OCI-LY1 (cell line): ENCODE measurements around the gene DCLRE1A.
"Not testable (repeated sequence)": the region's sequence is repeated elsewhere in the genome, so short reads cannot be mapped to it uniquely, and the experiment has no call there.

ENCODE experiments used
- H2AFZ ChIP-seq: fragments of 200-600 bp; sonication (generic), shearing (Covaris generic); 2 replicates; pipeline ENCODE4 v1.6.0; 2014; ENCODE audit warnings: antibody characterized with exemption, mild to moderate bottlenecking, low read length
- H3F3A ChIP-seq: fragments of 200-600 bp; sonication (generic), shearing (Covaris generic); 2 replicates; pipeline ENCODE4 v1.6.0; 2014; ENCODE audit warnings: mild to moderate bottlenecking, antibody characterized with exemption, low read length, moderate library complexity; ENCODE audit not compliant: insufficient read depth
- H3K27ac ChIP-seq: fragments of 200-600 bp; sonication (generic); 2 replicates; pipeline ENCODE4 v1.5.1; 2014; ENCODE audit warnings: low read length, mixed run types, mild to moderate bottlenecking, low read depth; ENCODE audit not compliant: poor library complexity, severe bottlenecking
- H3K27me3 ChIP-seq: fragments of 200-600 bp; sonication (generic); 2 replicates; pipeline ENCODE4 v1.6.0; 2014; ENCODE audit warnings: antibody characterized with exemption, mild to moderate bottlenecking, low read length, moderate library complexity; ENCODE audit not compliant: insufficient read depth
- H3K36me3 ChIP-seq: fragments of 200-600 bp; sonication (generic); 2 replicates; pipeline ENCODE4 v1.6.1; 2014; ENCODE audit warnings: mild to moderate bottlenecking, antibody characterized with exemption, low read length, moderate library complexity, mixed read lengths; ENCODE audit not compliant: insufficient read depth
- H3K4me1 ChIP-seq: fragments of 200-600 bp; sonication (generic); 2 replicates; pipeline ENCODE4 v1.5.1; 2014; ENCODE audit warnings: mild to moderate bottlenecking, low read length, moderate library complexity; ENCODE audit not compliant: insufficient read depth, severe bottlenecking
- H3K4me2 ChIP-seq: fragments of 200-600 bp; sonication (generic), shearing (Covaris generic); 2 replicates; pipeline ENCODE4 v1.6.1; 2014; ENCODE audit warnings: low read length
- H3K4me3 ChIP-seq: fragments of 200-600 bp; sonication (generic); 2 replicates; pipeline ENCODE4 v1.5.1; 2014; ENCODE audit warnings: low read length, low read depth, mild to moderate bottlenecking, mixed read lengths; ENCODE audit not compliant: poor library complexity, severe bottlenecking
- H3K79me2 ChIP-seq: fragments of 200-600 bp; shearing (Covaris generic); 2 replicates; pipeline ENCODE4 v1.6.1; 2016; ENCODE audit warnings: mixed run types, low read length, mixed read lengths; ENCODE audit not compliant: insufficient read depth
- H3K9ac ChIP-seq: fragments of 200-600 bp; sonication (generic), shearing (Covaris generic); 2 replicates; pipeline ENCODE4 v1.6.1; 2014; ENCODE audit warnings: mild to moderate bottlenecking, low read length, mixed read lengths
- H3K9me2 ChIP-seq: fragments of 200-600 bp; sonication (generic), shearing (Covaris generic); 2 replicates; pipeline ENCODE4 v1.6.1; 2014; ENCODE audit warnings: low read depth, mild to moderate bottlenecking, low read length, mixed read lengths
- H3K9me3 ChIP-seq: fragments of 200-600 bp; shearing (Covaris generic); 2 replicates; pipeline ENCODE4 v1.6.1; 2014; ENCODE audit warnings: low read length, mixed read lengths
- H4K20me1 ChIP-seq: fragments of 200-600 bp; sonication (generic), shearing (Covaris generic); 2 replicates; pipeline ENCODE4 v1.6.0; 2016; ENCODE audit warnings: mild to moderate bottlenecking, low read length; ENCODE audit not compliant: insufficient read depth
- EZH2 ChIP-seq: fragments of 200-600 bp; sonication (generic), shearing (Covaris generic); IDR thresholded peaks from 2 replicates; pipeline ENCODE4 v1.8.0; 2017; ENCODE audit warnings: borderline replicate concordance, mixed run types, mild to moderate bottlenecking, antibody characterized with exemption, low read length, moderate library complexity, mixed read lengths
- TF ChIP-seq, protein P1 (sequence below): fragments of 200-600 bp; sonication (generic), shearing (Covaris generic); IDR thresholded peaks from 2 replicates; pipeline ENCODE4 v1.5.1; 2017; ENCODE audit warnings: mild to moderate bottlenecking, antibody characterized with exemption, low read length, moderate library complexity, mixed read lengths

The DCLRE1A gene

GRCh38 chr10:113820507-113820906, 33.4 kb downstream of the DCLRE1A start:
- no peaks in the 10 kb centered on the region for H3K79me2 ChIP-seq
- H2AFZ ChIP-seq: no peak overlapping the region
- H3K4me1 ChIP-seq: no peaks in the 10 kb centered on the region
- H3K4me2 ChIP-seq: no peak overlapping the region
- no peak overlapping the region for H3K4me3 ChIP-seq
- no peaks in the 10 kb centered on the region for H3K9me3 ChIP-seq
- no peak overlapping the region for H3K27ac ChIP-seq
- no peaks in the 10 kb centered on the region for H3K27me3 ChIP-seq
- no peaks in the 10 kb centered on the region for H3F3A ChIP-seq
- TF ChIP-seq, protein P1, sequence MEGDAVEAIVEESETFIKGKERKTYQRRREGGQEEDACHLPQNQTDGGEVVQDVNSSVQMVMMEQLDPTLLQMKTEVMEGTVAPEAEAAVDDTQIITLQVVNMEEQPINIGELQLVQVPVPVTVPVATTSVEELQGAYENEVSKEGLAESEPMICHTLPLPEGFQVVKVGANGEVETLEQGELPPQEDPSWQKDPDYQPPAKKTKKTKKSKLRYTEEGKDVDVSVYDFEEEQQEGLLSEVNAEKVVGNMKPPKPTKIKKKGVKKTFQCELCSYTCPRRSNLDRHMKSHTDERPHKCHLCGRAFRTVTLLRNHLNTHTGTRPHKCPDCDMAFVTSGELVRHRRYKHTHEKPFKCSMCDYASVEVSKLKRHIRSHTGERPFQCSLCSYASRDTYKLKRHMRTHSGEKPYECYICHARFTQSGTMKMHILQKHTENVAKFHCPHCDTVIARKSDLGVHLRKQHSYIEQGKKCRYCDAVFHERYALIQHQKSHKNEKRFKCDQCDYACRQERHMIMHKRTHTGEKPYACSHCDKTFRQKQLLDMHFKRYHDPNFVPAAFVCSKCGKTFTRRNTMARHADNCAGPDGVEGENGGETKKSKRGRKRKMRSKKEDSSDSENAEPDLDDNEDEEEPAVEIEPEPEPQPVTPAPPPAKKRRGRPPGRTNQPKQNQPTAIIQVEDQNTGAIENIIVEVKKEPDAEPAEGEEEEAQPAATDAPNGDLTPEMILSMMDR: peak; percentile 29; the same call in 1 of the 2 replicates
- TF ChIP-seq EZH2: no peak
- no peaks in the 10 kb centered on the region for H3K9me2 ChIP-seq
- H3K36me3 ChIP-seq: no peaks in the 10 kb centered on the region
- no peaks in the 10 kb centered on the region for H4K20me1 ChIP-seq
- H3K9ac ChIP-seq: no peak overlapping the region

DNA sequence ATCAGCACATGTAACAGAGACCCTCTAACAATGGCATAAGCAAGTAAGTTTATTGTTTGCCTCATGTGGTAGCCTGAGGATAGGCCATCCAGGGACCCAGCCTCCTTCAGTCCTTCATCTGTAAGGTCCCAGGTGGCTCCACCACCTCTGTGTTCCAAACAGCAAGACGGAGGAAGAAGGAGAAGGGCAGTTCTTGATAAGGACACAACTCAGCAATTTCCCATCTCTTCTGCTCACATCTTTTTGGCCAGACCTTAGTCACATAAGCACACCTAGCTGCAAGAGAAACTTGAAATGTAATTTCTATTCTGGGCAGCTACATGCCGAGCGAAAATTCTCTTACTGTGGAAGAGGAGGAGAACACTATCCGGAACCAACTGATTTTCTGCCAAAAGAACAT, 33.9 kb downstream of the DCLRE1A start:
- Histone ChIP-seq H2AFZ (no peak overlapping the region), H3F3A (no peaks in the 10 kb centered on the region), H3K27ac (no peak overlapping the region), H3K9ac (no peak overlapping the region), H3K36me3 (no peaks in the 10 kb centered on the region), H3K9me2 (no peaks in the 10 kb centered on the region), H3K9me3 (no peaks in the 10 kb centered on the region), H3K4me2 (no peak overlapping the region), H3K4me1 (no peaks in the 10 kb centered on the region), H3K27me3 (no peaks in the 10 kb centered on the region), H3K79me2 (no peaks in the 10 kb centered on the region), H3K4me3 (no peak overlapping the region), H4K20me1 (no peaks in the 10 kb centered on the region)
- TF ChIP-seq, protein P1: no peak
- TF ChIP-seq EZH2: no peak

DNA sequence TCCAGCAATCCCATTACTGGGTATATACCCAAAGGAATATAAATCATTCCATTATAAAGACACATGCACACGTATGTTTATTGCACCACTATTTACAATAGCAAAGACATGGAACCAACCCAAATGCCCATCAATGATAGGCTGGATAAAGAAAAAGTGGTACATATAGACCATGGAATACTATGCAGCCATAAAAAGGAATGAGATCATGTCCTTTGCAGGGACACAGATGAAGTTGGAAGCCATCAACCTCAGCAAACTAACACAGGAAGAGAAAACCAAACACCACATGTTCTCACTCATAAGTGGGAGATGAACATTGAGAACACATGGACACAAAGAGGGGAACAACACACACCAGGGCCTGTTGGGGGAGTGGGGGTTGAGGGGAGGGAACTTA, 39.2 kb downstream of the DCLRE1A start:
- not testable (repeated sequence) for H3K4me1 ChIP-seq, H3K9me3 ChIP-seq

GRCh38 chr10:113808168-113808567, 45.7 kb downstream of the DCLRE1A start:
- no peak overlapping the region for H3K4me3 ChIP-seq
- H3K9ac ChIP-seq: no peak overlapping the region
- H4K20me1 ChIP-seq: no peaks in the 10 kb centered on the region
- H3K27me3 ChIP-seq: peaks cover 5% of the 10 kb centered on the region; the same call in 1 of the 2 replicates
- H3K9me3 ChIP-seq: no peaks in the 10 kb centered on the region
- H3F3A ChIP-seq: no peaks in the 10 kb centered on the region
- no peak for TF ChIP-seq EZH2
- TF ChIP-seq, protein P1: no peak
- no peak overlapping the region for H2AFZ ChIP-seq
- H3K9me2 ChIP-seq: no peaks in the 10 kb centered on the region
- H3K79me2 ChIP-seq: no peaks in the 10 kb centered on the region
- no peak overlapping the region for H3K27ac ChIP-seq
- no peaks in the 10 kb centered on the region for H3K36me3 ChIP-seq
- H3K4me2 ChIP-seq: no peak overlapping the region
- no peaks in the 10 kb centered on the region for H3K4me1 ChIP-seq

More for the DNA sequence above, 39.2 kb downstream of the DCLRE1A start:
- not testable (repeated sequence) for H3K4me2 ChIP-seq, H3K27ac ChIP-seq, H3F3A ChIP-seq, H4K20me1 ChIP-seq, H3K27me3 ChIP-seq, H3K9me2 ChIP-seq, H3K4me3 ChIP-seq, H3K9ac ChIP-seq, H2AFZ ChIP-seq, H3K36me3 ChIP-seq, H3K79me2 ChIP-seq
